Measurements from ENCODE around the gene ITM2B.

ITM2B gene

GRCh38 chr13:48317511-48318376 lies 84.7 kb downstream of the ITM2B start:
- Mint-ChIP-seq H3K4me3 (peak overlapping the region; percentile 73), H3K9me3 (peaks cover 48% of the 10 kb centered on the region), H3K27me3 (peaks cover 43% of the 10 kb centered on the region), H3K36me3 (ENCODE audit: low read depth) (peaks cover 100% of the 10 kb centered on the region), H3K4me1 (ENCODE audit: low read depth) (peaks cover 40% of the 10 kb centered on the region), H3K27ac (peak overlapping the region; percentile 53)
- intact Hi-C loops (cut with micrococcal nuclease), result no loop called here

- peak overlapping the region; percentile 53 for H3K27ac Mint-ChIP-seq
- intact Hi-C loops (cut with micrococcal nuclease), result no loop called here
- peak overlapping the region; percentile 73 for H3K4me3 Mint-ChIP-seq
- peaks cover 43% of the 10 kb centered on the region for H3K27me3 Mint-ChIP-seq
- H3K4me1 Mint-ChIP-seq (ENCODE audit: low read depth), result peaks cover 34% of the 10 kb centered on the region
- H3K9me3 Mint-ChIP-seq, result peaks cover 50% of the 10 kb centered on the region
- peaks cover 100% of the 10 kb centered on the region for H3K36me3 Mint-ChIP-seq (ENCODE audit: low read depth)
Measured at GRCh38 chr13:48318377-48318811, 85.4 kb downstream of the ITM2B start.

- Mint-ChIP-seq H3K4me3 (peak overlapping the region; percentile 73), H3K4me1 (ENCODE audit: low read depth) (peaks cover 34% of the 10 kb centered on the region), H3K36me3 (ENCODE audit: low read depth) (peaks cover 96% of the 10 kb centered on the region), H3K9me3 (peaks cover 50% of the 10 kb centered on the region), H3K27ac (peak overlapping the region; percentile 53), H3K27me3 (peaks cover 43% of the 10 kb centered on the region)
- intact Hi-C loops (cut with micrococcal nuclease), result no loop called here
Measured at GRCh38 chr13:48318821-48319511, 86.0 kb downstream of the ITM2B start.

All from dendritic cell treated with granulocyte-macrophage colony-stimulating factor and Interleukin-4, amounts not matched to agents 40 ng/mL and 50 ng/mL, for 4 days (primary cell).